Osteocyte (in vitro differentiated cells): ENCODE measurements around the gene INAFM2. TPM values are rescaled to one million over a fixed set of nuclear protein-coding genes. Genes with fewer than 3 reads are reported as not detected.

Experiments used
- DNase-seq: peaks from one replicate; pipeline ENCODE4 v3.0.0; 2021; ENCODE audit warnings: mixed read lengths; ENCODE audit not compliant: unreplicated experiment; ENCODE audit errors: extremely low spot score
- H3K27ac Mint-ChIP-seq: one replicate; pipeline ENCODE4 v1.8.0; 2021; ENCODE audit warnings: mild to moderate bottlenecking, mixed read lengths; ENCODE audit not compliant: unreplicated experiment
- H3K27me3 Mint-ChIP-seq: one replicate; pipeline ENCODE4 v1.8.0; 2021; ENCODE audit warnings: mixed read lengths; ENCODE audit not compliant: unreplicated experiment
- H3K36me3 Mint-ChIP-seq: one replicate; pipeline ENCODE4 v1.8.0; 2021; ENCODE audit warnings: mixed read lengths; ENCODE audit not compliant: unreplicated experiment
- H3K4me1 Mint-ChIP-seq: one replicate; pipeline ENCODE4 v1.8.0; 2021; ENCODE audit warnings: mixed read lengths; ENCODE audit not compliant: unreplicated experiment
- H3K4me3 Mint-ChIP-seq: one replicate; pipeline ENCODE4 v1.8.0; 2021; ENCODE audit warnings: mild to moderate bottlenecking, moderate library complexity, mixed read lengths; ENCODE audit not compliant: unreplicated experiment
- H3K9me3 Mint-ChIP-seq: one replicate; pipeline ENCODE4 v1.8.0; 2021; ENCODE audit warnings: mixed read lengths; ENCODE audit not compliant: unreplicated experiment
- total RNA-seq: library from RNA; stranded (reverse); gene quantifications from 2 replicates; pipeline ENCODE4 v1.2.1, GENCODE V29; 2021
- TF ChIP-seq, protein P1 (sequence below): fragments of 200-600 bp; sonication (generic); IDR thresholded peaks from 2 replicates; pipeline ENCODE4 v1.5.0; 2021; ENCODE audit warnings: antibody characterized with exemption, mild to moderate bottlenecking, moderate library complexity

Gene INAFM2
- total RNA-seq, 1 donor from 2014 or later, result 69.0 TPM

DNA sequence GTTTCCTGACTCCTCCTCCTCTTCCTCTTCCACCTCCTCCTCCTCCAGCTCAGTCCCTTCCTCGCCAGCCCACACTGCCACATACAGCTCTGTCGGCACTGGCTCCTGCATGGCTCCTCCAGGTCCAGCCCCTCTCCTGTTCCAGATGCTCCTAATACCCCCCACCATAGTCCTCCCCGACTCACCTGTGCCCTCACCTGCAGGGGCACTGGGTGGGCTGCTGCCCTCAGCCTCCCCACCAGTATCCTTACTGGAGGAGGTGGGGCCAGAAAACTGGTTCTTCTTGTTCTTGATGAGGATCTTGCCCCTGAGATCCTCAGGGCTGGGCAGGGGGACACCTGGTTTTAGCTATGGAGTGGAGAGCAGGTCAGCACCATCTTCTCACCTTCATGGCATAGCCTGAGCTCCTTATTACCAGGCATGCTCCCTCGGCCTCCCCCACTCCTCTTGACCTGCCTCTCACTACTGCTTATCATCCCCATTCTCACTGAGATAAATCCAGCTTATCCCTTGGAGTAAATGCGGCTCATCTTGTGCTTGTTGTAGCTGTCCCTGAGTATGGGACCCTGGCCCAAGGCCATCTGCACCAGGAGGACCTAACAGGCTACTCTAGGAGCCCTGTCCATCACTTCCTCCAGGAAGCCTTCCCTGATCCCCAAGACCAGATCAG, 26.8 kb upstream of the INAFM2 start:
- peaks cover 10% of the 10 kb centered on the region for H3K27me3 Mint-ChIP-seq

DNA sequence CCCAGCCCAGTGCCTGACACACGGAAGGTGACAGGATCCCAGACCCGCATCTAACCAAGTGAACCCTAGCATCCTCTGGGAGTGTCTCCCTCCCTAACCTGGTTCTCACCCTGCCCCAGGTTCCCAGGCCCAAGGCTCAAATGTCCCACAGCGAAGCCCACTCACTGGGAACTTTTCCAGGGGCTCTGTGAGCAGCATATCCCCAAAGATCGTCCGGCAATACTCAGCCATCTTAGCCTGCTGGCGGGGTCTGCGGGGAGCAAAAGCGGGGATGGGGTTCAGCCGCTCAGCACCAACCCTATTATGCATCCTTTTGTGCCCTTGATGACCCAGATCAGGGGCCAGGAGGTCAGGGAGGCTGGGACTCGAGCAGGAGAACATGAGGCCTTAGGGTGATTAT, 26.1 kb upstream of the INAFM2 start:
- peaks cover 7% of the 10 kb centered on the region for H3K9me3 Mint-ChIP-seq
- H3K4me3 Mint-ChIP-seq, result no peak overlapping the region
- TF ChIP-seq, protein P1, sequence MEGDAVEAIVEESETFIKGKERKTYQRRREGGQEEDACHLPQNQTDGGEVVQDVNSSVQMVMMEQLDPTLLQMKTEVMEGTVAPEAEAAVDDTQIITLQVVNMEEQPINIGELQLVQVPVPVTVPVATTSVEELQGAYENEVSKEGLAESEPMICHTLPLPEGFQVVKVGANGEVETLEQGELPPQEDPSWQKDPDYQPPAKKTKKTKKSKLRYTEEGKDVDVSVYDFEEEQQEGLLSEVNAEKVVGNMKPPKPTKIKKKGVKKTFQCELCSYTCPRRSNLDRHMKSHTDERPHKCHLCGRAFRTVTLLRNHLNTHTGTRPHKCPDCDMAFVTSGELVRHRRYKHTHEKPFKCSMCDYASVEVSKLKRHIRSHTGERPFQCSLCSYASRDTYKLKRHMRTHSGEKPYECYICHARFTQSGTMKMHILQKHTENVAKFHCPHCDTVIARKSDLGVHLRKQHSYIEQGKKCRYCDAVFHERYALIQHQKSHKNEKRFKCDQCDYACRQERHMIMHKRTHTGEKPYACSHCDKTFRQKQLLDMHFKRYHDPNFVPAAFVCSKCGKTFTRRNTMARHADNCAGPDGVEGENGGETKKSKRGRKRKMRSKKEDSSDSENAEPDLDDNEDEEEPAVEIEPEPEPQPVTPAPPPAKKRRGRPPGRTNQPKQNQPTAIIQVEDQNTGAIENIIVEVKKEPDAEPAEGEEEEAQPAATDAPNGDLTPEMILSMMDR, result no peak
- DNase-seq, result no peak
- H3K27me3 Mint-ChIP-seq, result peaks cover 10% of the 10 kb centered on the region
- no peaks in the 10 kb centered on the region for H3K4me1 Mint-ChIP-seq
- H3K36me3 Mint-ChIP-seq, result no peaks in the 10 kb centered on the region
- no peak overlapping the region for H3K27ac Mint-ChIP-seq

More for the DNA sequence above, 26.8 kb upstream of the INAFM2 start:
- TF ChIP-seq, protein P1, result no peak
- no peaks in the 10 kb centered on the region for H3K36me3 Mint-ChIP-seq
- DNase-seq, result no peak
- H3K27ac Mint-ChIP-seq, result no peak overlapping the region
- no peaks in the 10 kb centered on the region for H3K4me1 Mint-ChIP-seq
- no peak overlapping the region for H3K4me3 Mint-ChIP-seq
- H3K9me3 Mint-ChIP-seq, result peaks cover 7% of the 10 kb centered on the region

DNA sequence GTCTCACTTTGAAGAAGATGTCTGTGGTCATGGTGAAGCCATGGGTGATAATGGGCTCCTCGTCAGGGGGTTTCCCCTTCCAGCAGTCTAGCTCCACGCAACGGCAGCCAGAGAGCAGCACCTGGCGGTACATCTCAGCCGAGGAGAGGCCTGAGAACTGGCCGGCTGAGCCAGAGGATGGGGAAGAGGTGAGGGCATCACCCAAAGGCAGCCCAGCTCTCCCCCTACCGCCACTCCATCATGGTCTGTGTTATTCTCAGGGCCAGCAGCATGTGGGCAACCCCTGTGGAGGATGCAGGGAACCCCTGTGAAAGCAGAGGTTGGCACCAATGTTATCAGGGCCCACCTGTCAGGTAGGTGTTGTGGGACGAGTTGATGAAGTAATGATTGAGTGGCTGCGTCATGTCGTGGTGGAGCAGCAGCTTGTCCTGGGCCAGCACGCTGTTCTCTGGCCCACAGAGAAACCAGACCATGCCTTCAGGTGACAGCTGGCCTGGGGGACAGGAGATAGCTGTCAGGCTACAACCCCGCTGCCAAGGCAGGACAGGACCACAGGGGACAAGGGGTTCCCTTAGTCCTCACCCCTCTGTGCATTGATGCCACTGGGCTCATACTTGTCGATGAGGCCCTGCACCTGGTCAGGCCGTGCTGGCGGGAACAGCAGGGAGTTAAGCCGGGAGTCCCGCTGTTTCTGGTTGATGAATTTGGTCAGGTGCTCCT, 25.1 kb upstream of the INAFM2 start:
- H3K9me3 Mint-ChIP-seq, result peaks cover 7% of the 10 kb centered on the region
- H3K27me3 Mint-ChIP-seq, result peaks cover 7% of the 10 kb centered on the region
- H3K36me3 Mint-ChIP-seq, result no peaks in the 10 kb centered on the region
- H3K4me3 Mint-ChIP-seq, result no peak overlapping the region
- no peak for DNase-seq
- H3K4me1 Mint-ChIP-seq, result no peaks in the 10 kb centered on the region
- no peak overlapping the region for H3K27ac Mint-ChIP-seq
- TF ChIP-seq, protein P1, result no peak

DNA sequence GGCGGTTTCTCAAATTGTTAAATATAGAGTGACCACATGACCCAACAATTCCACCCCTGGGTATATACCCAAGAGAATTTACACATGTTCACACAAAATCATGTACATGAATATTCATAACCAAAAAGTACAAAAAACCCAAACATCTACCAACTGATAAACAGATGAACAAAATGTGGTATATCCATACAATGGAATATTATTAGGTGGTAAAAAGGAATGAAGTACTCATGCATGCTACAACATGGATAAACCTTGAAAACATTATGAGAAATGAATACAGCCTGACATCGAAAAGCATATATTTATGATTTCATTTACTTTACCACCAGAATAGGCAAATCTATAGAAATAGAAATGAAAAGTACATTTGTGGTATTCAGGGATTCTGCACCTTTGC, 23.1 kb upstream of the INAFM2 start:
- Mint-ChIP-seq H3K36me3 (no peaks in the 10 kb centered on the region), H3K4me3 (no peak overlapping the region), H3K27ac (no peak overlapping the region), H3K27me3 (peaks cover 18% of the 10 kb centered on the region), H3K9me3 (peaks cover 7% of the 10 kb centered on the region), H3K4me1 (no peaks in the 10 kb centered on the region)
- DNase-seq, result no peak
- TF ChIP-seq, protein P1, result no peak

DNA sequence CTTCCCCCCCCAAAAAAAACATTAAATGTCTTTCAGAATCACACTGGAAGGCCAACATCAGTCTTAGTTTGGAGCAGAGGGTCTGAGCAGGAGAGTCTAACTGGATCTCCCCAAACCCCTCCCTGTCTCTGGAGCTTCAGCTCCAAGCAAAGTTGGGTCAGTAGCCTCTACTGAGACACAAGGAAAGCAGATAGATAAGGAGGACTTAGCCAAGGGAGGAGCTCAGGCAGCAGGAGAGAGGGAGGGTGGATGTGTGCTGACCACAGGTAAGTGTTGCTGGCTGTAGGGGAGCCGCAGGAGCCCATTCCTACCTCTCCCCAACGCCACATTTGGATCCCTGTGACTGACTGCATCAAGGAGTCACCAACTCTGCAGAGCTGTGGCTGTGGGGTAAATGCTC, 22.7 kb upstream of the INAFM2 start:
- Mint-ChIP-seq H3K4me3 (no peak overlapping the region), H3K36me3 (no peaks in the 10 kb centered on the region), H3K4me1 (no peaks in the 10 kb centered on the region), H3K27ac (no peak overlapping the region), H3K27me3 (peaks cover 14% of the 10 kb centered on the region), H3K9me3 (peaks cover 7% of the 10 kb centered on the region)
- no peak for DNase-seq
- TF ChIP-seq, protein P1, result no peak
